Measurements from ENCODE around the gene CCDC154. TPM values are rescaled to one million over a fixed set of nuclear protein-coding genes. Genes with fewer than 3 reads are reported as not detected.

Gene CCDC154
- total RNA-seq, 1 donor from 2014 or later: not detected

GRCh38 chr16:1429631-1430030, 14.7 kb downstream of the CCDC154 start:
- no peak overlapping the region for H3K4me2 ChIP-seq
- H3K36me3 ChIP-seq: no peaks in the 10 kb centered on the region
- H3K27me3 ChIP-seq: no peaks in the 10 kb centered on the region
- no peaks in the 10 kb centered on the region for H3F3A ChIP-seq (ENCODE audit: low read depth)
- H3K9me3 Mint-ChIP-seq: no peaks in the 10 kb centered on the region
- peaks cover 6% of the 10 kb centered on the region for H3K4me1 ChIP-seq
- no peaks in the 10 kb centered on the region for H4K20me1 ChIP-seq (ENCODE audit: low read depth)
- no peak for DNase-seq (ENCODE audit: low spot score)
- H3K27ac ChIP-seq: no peak overlapping the region
- peak overlapping the region; percentile 74 for H3K4me3 Mint-ChIP-seq
- H3K27ac Mint-ChIP-seq: peak overlapping the region; percentile 81
- peaks cover 16% of the 10 kb centered on the region for H3K4me1 Mint-ChIP-seq
- H3K27me3 Mint-ChIP-seq (ENCODE audit: insufficient read depth, low read depth): no peaks in the 10 kb centered on the region
- no peak overlapping the region for H2AFZ ChIP-seq (replicated peaks)
- no peaks in the 10 kb centered on the region for H3K36me3 Mint-ChIP-seq
- no peak overlapping the region for H3K4me3 ChIP-seq
- TF ChIP-seq EZH2 (IDR thresholded peaks at IDR 0.05) (no peak), CTCF (IDR thresholded peaks at IDR 0.05) (no peak), EZH2phosphoT487 (IDR thresholded peaks at IDR 0.05) (no peak)
- H3K79me2 ChIP-seq (ENCODE audit: low read depth): no peaks in the 10 kb centered on the region
- no peaks in the 10 kb centered on the region for H3K9me3 ChIP-seq (ENCODE audit: low read depth)
- H3K9ac ChIP-seq: no peak overlapping the region

- no peak for DNase-seq (ENCODE audit: low spot score)
- Mint-ChIP-seq H3K4me3 (no peak overlapping the region), H3K27ac (no peak overlapping the region), H3K9me3 (no peaks in the 10 kb centered on the region), H3K27me3 (ENCODE audit: insufficient read depth, low read depth) (no peaks in the 10 kb centered on the region), H3K36me3 (no peaks in the 10 kb centered on the region), H3K4me1 (peaks cover 16% of the 10 kb centered on the region)
- H2AFZ ChIP-seq (replicated peaks): no peak overlapping the region
- no peak overlapping the region for H3K27ac ChIP-seq
- no peaks in the 10 kb centered on the region for H3F3A ChIP-seq (ENCODE audit: low read depth)
- H3K27me3 ChIP-seq: no peaks in the 10 kb centered on the region
- no peak overlapping the region for H3K9ac ChIP-seq
- no peaks in the 10 kb centered on the region for H3K9me3 ChIP-seq (ENCODE audit: low read depth)
- peaks cover 6% of the 10 kb centered on the region for H3K4me1 ChIP-seq
- no peak overlapping the region for H3K4me3 ChIP-seq
- H3K79me2 ChIP-seq (ENCODE audit: low read depth): no peaks in the 10 kb centered on the region
- no peak for TF ChIP-seq EZH2phosphoT487 (IDR thresholded peaks at IDR 0.05)
- no peak for TF ChIP-seq EZH2 (IDR thresholded peaks at IDR 0.05)
- TF ChIP-seq CTCF (IDR thresholded peaks at IDR 0.05): no peak
- no peaks in the 10 kb centered on the region for H3K36me3 ChIP-seq
- no peaks in the 10 kb centered on the region for H4K20me1 ChIP-seq (ENCODE audit: low read depth)
- no peak overlapping the region for H3K4me2 ChIP-seq
Observed at GRCh38 chr16:1429012-1429411, 15.3 kb downstream of the CCDC154 start.

GRCh38 chr16:1428511-1428910, 15.8 kb downstream of the CCDC154 start:
- H3K9me3 Mint-ChIP-seq: no peaks in the 10 kb centered on the region
- no peaks in the 10 kb centered on the region for H3K27me3 Mint-ChIP-seq (ENCODE audit: insufficient read depth, low read depth)
- TF ChIP-seq EZH2 (IDR thresholded peaks at IDR 0.05) (no peak), CTCF (IDR thresholded peaks at IDR 0.05) (peak; percentile 55)
- no peaks in the 10 kb centered on the region for H3K79me2 ChIP-seq (ENCODE audit: low read depth)
- H3K9ac ChIP-seq: no peak overlapping the region
- peak overlapping the region; percentile 85 for H2AFZ ChIP-seq (replicated peaks)
- no peaks in the 10 kb centered on the region for H3K27me3 ChIP-seq
- peaks cover 6% of the 10 kb centered on the region for H3K4me1 ChIP-seq
- no peak overlapping the region for H3K27ac ChIP-seq
- H3K4me3 ChIP-seq: no peak overlapping the region
- no peak overlapping the region for H3K4me3 Mint-ChIP-seq
- H3K36me3 Mint-ChIP-seq: no peaks in the 10 kb centered on the region
- DNase-seq (ENCODE audit: low spot score): peak; percentile 70
- no peaks in the 10 kb centered on the region for H3K36me3 ChIP-seq
- no peak overlapping the region for H3K4me2 ChIP-seq
- no peaks in the 10 kb centered on the region for H3F3A ChIP-seq (ENCODE audit: low read depth)
- no peaks in the 10 kb centered on the region for H3K9me3 ChIP-seq (ENCODE audit: low read depth)
- peaks cover 16% of the 10 kb centered on the region for H3K4me1 Mint-ChIP-seq
- no peak overlapping the region for H3K27ac Mint-ChIP-seq
- H4K20me1 ChIP-seq (ENCODE audit: low read depth): no peaks in the 10 kb centered on the region
